Neural cell (in vitro differentiated cells): ENCODE results near the gene ANKFN1. TPM values are rescaled to one million over a fixed set of nuclear protein-coding genes. Genes with fewer than 3 reads are reported as not detected.

Experiments
- H2AFZ ChIP-seq: fragments of 200-600, 300-800 bp; sonication (generic), shearing (Covaris generic); 2 replicates; pipeline ENCODE4 v1.6.0; 2014; ENCODE audit warnings: low read depth, mild to moderate bottlenecking, antibody characterized with exemption, low read length, moderate library complexity
- H3F3A ChIP-seq: fragments of 200-600 bp; shearing (Covaris generic); 2 replicates; pipeline ENCODE4 v1.6.1; 2016; ENCODE audit warnings: mild to moderate bottlenecking, moderate library complexity, mixed read lengths, antibody characterized with exemption, low read length; ENCODE audit not compliant: insufficient read depth, poor library complexity, severe bottlenecking
- H3K27ac ChIP-seq: fragments of 200-600, 300-800 bp; sonication (generic), shearing (Covaris generic); 2 replicates; pipeline ENCODE4 v1.5.1; 2014; ENCODE audit warnings: mild to moderate bottlenecking, low read length, moderate library complexity
- H3K27me3 ChIP-seq: fragments of 300-800, 200-600 bp; sonication (generic), shearing (Covaris generic); 2 replicates; pipeline ENCODE4 v1.6.0; 2014; ENCODE audit warnings: mild to moderate bottlenecking, low read depth, low read length, moderate library complexity; ENCODE audit not compliant: insufficient read depth
- H3K36me3 ChIP-seq: fragments of 300-800, 200-600 bp; sonication (generic), shearing (Covaris generic); 2 replicates; pipeline ENCODE4 v1.5.1; 2014; ENCODE audit warnings: mild to moderate bottlenecking, antibody characterized with exemption, low read length, moderate library complexity; ENCODE audit not compliant: insufficient read depth
- H3K4me2 ChIP-seq: fragments of 300-800, 200-600 bp; sonication (generic), shearing (Covaris generic); 2 replicates; pipeline ENCODE4 v1.6.0; 2014; ENCODE audit warnings: mild to moderate bottlenecking, low read length
- H3K4me3 ChIP-seq: fragments of 300-800, 200-600 bp; sonication (generic), shearing (Covaris generic); 2 replicates; pipeline ENCODE4 v1.5.1; 2014; ENCODE audit warnings: mild to moderate bottlenecking, low read length, moderate library complexity
- H3K79me2 ChIP-seq: fragments of 200-600 bp; shearing (Covaris generic); replicated peaks from 2 replicates; pipeline ENCODE4 v1.6.0; 2014; ENCODE audit warnings: mild to moderate bottlenecking, low read length, moderate library complexity; ENCODE audit not compliant: insufficient read depth
- H3K9ac ChIP-seq: fragments of 300-800, 200-600 bp; sonication (generic), shearing (Covaris generic); 2 replicates; pipeline ENCODE4 v1.6.1; 2016; ENCODE audit warnings: mild to moderate bottlenecking, low read length, mixed read lengths
- H3K9me2 ChIP-seq: fragments of 200-600 bp; shearing (Covaris generic); 2 replicates; pipeline ENCODE4 v1.6.1; 2016; ENCODE audit warnings: mild to moderate bottlenecking, low read length, mixed read lengths; ENCODE audit not compliant: insufficient read depth
- H3K9me3 ChIP-seq: fragments of 200-600, 300-800 bp; sonication (generic), shearing (Covaris generic); 2 replicates; pipeline ENCODE4 v1.6.1; 2016; ENCODE audit warnings: mild to moderate bottlenecking, mixed run types, low read length, moderate library complexity, mixed read lengths
- H4K20me1 ChIP-seq: fragments of 200-600 bp; shearing (Covaris generic); 2 replicates; pipeline ENCODE4 v1.6.1; 2016; ENCODE audit warnings: mild to moderate bottlenecking, mixed run types; ENCODE audit not compliant: insufficient read depth
- EP300 ChIP-seq: fragments of 450-650 bp; conservative IDR thresholded peaks from 2 replicates; pipeline ENCODE4 v1.6.1; 2014; ENCODE audit warnings: antibody characterized with exemption, mild to moderate bottlenecking, moderate library complexity; ENCODE audit not compliant: poor library complexity, severe bottlenecking
- EZH2 ChIP-seq: fragments of 200-600, 300-800 bp; shearing (Covaris generic), sonication (generic); IDR thresholded peaks from 2 replicates; pipeline ENCODE4 v1.6.1; 2014; ENCODE audit warnings: antibody characterized with exemption, low read length, borderline replicate concordance, mild to moderate bottlenecking; ENCODE audit not compliant: insufficient read depth, poor library complexity, severe bottlenecking
- MXI1 ChIP-seq: fragments of 450-650 bp; conservative IDR thresholded peaks from 2 replicates; pipeline ENCODE4 v1.6.1; 2014; ENCODE audit warnings: antibody characterized with exemption, mild to moderate bottlenecking; ENCODE audit not compliant: poor library complexity, severe bottlenecking
- POLR2AphosphoS5 ChIP-seq: IDR thresholded peaks from 2 replicates; pipeline ENCODE4 v1.6.1; 2012
- RAD21 ChIP-seq: fragments of 450-650 bp; conservative IDR thresholded peaks from 2 replicates; pipeline ENCODE4 v1.6.1; 2014; ENCODE audit warnings: antibody characterized with exemption, mild to moderate bottlenecking, moderate library complexity
- SMC3 ChIP-seq: fragments of 450-650 bp; conservative IDR thresholded peaks from 2 replicates; pipeline ENCODE4 v1.6.1; 2014; ENCODE audit warnings: antibody characterized with exemption, mild to moderate bottlenecking, moderate library complexity; ENCODE audit not compliant: poor library complexity
- TAF1 ChIP-seq: IDR thresholded peaks from 2 replicates; pipeline ENCODE4 v1.6.1; 2012; ENCODE audit warnings: low read depth
- polyA plus RNA-seq: library from polyadenylated mRNA; depleted of rRNA; stranded (reverse); fragments of >200 nt; gene quantifications from 2 replicates; pipeline ENCODE4 v1.2.3, GENCODE V29; 2014
- TF ChIP-seq, protein P1 (sequence below): IDR thresholded peaks from 2 replicates; pipeline ENCODE4 v1.6.1; 2012; ENCODE audit warnings: borderline replicate concordance
- TF ChIP-seq, protein P2 (sequence below): fragments of 450-650 bp; IDR thresholded peaks from 2 replicates; pipeline ENCODE4 v1.5.1; 2014; ENCODE audit warnings: antibody characterized with exemption, mild to moderate bottlenecking, moderate library complexity; ENCODE audit not compliant: poor library complexity, severe bottlenecking

The ANKFN1 gene
- polyA plus RNA-seq, 1 donor from 2014 or later, result 0.14 TPM

DNA sequence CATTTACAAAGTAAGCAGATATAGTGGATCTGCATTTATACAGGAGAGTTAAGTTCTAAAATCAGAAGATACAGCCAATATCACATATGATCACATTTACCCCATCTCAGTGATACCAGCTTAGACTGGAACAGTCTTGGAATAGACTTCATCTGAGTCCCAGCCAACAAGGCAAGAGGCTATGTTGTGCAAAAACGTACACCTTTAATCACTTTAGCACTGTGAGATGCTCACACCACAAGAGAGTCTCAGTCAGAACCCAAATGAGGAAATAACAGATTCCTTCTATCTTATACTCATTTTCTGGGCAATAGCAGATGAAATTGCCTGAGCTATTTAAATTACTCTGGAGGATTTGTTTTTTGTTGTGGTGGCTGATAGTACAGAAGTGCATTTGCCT, 145.6 kb downstream of the ANKFN1 start (continued):
- TF ChIP-seq SMC3, result no peak
- no peak for TF ChIP-seq MXI1
- no peak for TF ChIP-seq POLR2AphosphoS5

DNA sequence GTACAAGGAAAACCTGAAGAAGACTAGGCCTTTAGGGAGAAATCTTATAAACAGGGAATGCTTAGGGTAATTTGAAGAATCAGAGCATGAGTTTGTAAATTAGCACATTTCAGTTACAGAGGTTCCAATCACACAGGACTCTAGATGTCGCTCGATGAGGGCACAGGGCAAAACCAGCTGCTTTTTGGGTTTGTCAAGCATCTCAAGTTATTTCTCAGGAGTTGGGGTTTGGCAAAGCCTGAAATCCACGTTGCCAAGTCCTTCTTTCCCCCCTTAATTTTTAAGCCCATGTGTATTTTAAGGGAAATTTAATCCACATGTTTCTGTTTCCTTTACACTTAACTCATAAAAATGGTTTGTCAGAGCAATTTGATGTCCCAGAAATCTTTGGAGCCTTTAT, 146.9 kb downstream of the ANKFN1 start:
- H4K20me1 ChIP-seq, result no peaks in the 10 kb centered on the region

DNA sequence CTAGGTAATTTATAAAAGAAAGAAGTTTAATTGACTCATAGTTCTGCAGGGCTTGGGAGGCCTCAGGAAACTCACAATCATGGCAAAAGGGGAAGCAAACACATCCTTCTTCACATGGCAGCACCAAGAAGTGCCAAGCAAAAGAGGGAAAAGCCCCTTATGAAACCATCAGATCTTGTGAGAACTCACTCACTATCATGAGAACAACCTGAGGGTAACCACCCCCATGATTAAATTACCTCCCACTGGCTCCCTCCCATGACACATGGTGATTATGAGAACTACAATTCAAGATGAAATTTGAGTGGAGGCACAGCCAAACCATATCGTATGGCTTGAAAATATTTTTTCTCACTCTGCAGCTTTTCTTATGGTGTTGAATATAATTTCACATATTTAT, 151.7 kb downstream of the ANKFN1 start:
- no peak overlapping the region for H3K4me3 ChIP-seq
- H3K36me3 ChIP-seq, result no peaks in the 10 kb centered on the region
- TF ChIP-seq, protein P1, sequence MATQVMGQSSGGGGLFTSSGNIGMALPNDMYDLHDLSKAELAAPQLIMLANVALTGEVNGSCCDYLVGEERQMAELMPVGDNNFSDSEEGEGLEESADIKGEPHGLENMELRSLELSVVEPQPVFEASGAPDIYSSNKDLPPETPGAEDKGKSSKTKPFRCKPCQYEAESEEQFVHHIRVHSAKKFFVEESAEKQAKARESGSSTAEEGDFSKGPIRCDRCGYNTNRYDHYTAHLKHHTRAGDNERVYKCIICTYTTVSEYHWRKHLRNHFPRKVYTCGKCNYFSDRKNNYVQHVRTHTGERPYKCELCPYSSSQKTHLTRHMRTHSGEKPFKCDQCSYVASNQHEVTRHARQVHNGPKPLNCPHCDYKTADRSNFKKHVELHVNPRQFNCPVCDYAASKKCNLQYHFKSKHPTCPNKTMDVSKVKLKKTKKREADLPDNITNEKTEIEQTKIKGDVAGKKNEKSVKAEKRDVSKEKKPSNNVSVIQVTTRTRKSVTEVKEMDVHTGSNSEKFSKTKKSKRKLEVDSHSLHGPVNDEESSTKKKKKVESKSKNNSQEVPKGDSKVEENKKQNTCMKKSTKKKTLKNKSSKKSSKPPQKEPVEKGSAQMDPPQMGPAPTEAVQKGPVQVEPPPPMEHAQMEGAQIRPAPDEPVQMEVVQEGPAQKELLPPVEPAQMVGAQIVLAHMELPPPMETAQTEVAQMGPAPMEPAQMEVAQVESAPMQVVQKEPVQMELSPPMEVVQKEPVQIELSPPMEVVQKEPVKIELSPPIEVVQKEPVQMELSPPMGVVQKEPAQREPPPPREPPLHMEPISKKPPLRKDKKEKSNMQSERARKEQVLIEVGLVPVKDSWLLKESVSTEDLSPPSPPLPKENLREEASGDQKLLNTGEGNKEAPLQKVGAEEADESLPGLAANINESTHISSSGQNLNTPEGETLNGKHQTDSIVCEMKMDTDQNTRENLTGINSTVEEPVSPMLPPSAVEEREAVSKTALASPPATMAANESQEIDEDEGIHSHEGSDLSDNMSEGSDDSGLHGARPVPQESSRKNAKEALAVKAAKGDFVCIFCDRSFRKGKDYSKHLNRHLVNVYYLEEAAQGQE, result no peak
- H3K4me2 ChIP-seq, result no peak overlapping the region
- H2AFZ ChIP-seq, result no peak overlapping the region
- no peak overlapping the region for H3K27ac ChIP-seq
- H3K79me2 ChIP-seq, result no peaks in the 10 kb centered on the region
- H4K20me1 ChIP-seq, result no peaks in the 10 kb centered on the region
- no peaks in the 10 kb centered on the region for H3K27me3 ChIP-seq
- H3K9me3 ChIP-seq, result no peaks in the 10 kb centered on the region
- H3F3A ChIP-seq, result no peaks in the 10 kb centered on the region
- H3K9ac ChIP-seq, result no peak overlapping the region
- H3K9me2 ChIP-seq, result no peaks in the 10 kb centered on the region

More for the DNA sequence above, 146.9 kb downstream of the ANKFN1 start:
- no peaks in the 10 kb centered on the region for H3K27me3 ChIP-seq
- no peaks in the 10 kb centered on the region for H3F3A ChIP-seq
- H3K9ac ChIP-seq, result no peak overlapping the region
- H2AFZ ChIP-seq, result no peak overlapping the region
- no peaks in the 10 kb centered on the region for H3K9me2 ChIP-seq
- H3K36me3 ChIP-seq, result no peaks in the 10 kb centered on the region
- H3K27ac ChIP-seq, result no peak overlapping the region
- H3K4me3 ChIP-seq, result no peak overlapping the region
- H3K79me2 ChIP-seq, result no peaks in the 10 kb centered on the region
- no peaks in the 10 kb centered on the region for H3K9me3 ChIP-seq
- TF ChIP-seq EZH2 (no peak), POLR2AphosphoS5 (no peak), EP300 (no peak), TAF1 (no peak), MXI1 (no peak), SMC3 (no peak), RAD21 (no peak)
- TF ChIP-seq, protein P2, sequence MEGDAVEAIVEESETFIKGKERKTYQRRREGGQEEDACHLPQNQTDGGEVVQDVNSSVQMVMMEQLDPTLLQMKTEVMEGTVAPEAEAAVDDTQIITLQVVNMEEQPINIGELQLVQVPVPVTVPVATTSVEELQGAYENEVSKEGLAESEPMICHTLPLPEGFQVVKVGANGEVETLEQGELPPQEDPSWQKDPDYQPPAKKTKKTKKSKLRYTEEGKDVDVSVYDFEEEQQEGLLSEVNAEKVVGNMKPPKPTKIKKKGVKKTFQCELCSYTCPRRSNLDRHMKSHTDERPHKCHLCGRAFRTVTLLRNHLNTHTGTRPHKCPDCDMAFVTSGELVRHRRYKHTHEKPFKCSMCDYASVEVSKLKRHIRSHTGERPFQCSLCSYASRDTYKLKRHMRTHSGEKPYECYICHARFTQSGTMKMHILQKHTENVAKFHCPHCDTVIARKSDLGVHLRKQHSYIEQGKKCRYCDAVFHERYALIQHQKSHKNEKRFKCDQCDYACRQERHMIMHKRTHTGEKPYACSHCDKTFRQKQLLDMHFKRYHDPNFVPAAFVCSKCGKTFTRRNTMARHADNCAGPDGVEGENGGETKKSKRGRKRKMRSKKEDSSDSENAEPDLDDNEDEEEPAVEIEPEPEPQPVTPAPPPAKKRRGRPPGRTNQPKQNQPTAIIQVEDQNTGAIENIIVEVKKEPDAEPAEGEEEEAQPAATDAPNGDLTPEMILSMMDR, result no peak
- TF ChIP-seq, protein P1, result no peak
- no peak overlapping the region for H3K4me2 ChIP-seq
